ENCODE data around the gene FTO. TPM values are rescaled to one million over a fixed set of nuclear protein-coding genes. Genes with fewer than 3 reads are reported as not detected.

FTO gene
- total RNA-seq, 1 donor from 2014 or later = 67.7 TPM

GRCh38 chr16:54110016-54110981, 406.3 kb downstream of the FTO start:
- intact Hi-C loops (cut with micrococcal nuclease) = no loop called here

DNA sequence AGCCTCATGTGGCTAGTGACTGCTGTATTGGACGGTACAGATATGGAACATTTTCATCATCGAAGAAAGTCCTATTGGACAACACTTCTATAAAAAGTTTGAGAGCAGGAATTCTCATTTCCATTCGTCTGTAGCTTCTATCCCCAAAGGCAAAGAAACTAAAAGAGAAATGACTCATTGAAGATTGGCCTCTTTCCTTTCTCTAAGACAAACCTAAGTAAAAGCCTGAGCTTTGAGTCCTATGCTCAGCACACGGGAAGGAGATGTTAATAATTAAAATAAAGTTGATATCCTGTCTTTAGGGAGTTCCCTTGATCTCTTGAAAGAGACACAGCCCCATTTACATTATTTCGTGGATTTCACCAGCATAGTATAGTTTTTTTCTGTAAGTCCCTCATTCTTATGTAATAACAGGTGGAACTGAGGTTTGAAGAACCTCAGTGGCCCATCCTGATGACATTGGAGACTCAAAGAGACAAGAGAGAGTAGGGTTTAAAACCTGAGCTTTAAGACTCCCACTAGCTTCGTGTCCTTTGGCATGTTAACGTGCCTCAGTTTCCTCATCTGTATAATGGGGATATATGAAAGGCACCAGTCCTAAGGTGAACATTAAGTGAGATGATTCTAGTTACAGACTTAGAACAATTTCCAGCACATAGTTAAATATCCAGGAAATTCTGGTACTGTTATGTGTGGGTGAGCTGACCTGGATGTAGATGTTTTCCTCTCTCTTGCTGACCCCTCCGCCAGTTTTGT, 408.7 kb downstream of the FTO start:
- intact Hi-C loops (cut with micrococcal nuclease) = no loop called here

- intact Hi-C loops (cut with micrococcal nuclease) = no loop called here
Observed at GRCh38 chr16:54115558-54115957, 411.6 kb downstream of the FTO start.

GRCh38 chr16:54116124-54116655, 412.2 kb downstream of the FTO start:
- intact Hi-C loops (cut with micrococcal nuclease) = no loop called here

DNA sequence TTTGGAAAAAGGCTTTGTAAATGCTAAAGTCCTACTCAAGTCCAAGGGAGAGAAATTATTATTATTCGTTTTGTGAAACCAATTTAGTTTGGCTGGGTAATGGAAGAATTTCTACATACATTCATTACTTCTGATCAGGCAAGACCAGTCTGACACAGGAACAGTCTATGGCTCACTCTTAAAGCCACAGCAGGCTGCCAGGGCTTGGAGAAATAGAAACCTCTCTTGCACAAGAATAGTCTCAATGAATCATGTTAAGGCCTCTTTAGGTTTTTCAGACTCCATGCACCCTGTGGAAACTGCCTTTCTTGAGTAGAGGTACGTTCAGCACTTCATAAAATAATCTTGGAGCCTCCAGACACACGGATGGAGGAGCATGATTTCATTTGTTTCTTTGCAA, 414.9 kb downstream of the FTO start:
- intact Hi-C loops (cut with micrococcal nuclease) = no loop called here

DNA sequence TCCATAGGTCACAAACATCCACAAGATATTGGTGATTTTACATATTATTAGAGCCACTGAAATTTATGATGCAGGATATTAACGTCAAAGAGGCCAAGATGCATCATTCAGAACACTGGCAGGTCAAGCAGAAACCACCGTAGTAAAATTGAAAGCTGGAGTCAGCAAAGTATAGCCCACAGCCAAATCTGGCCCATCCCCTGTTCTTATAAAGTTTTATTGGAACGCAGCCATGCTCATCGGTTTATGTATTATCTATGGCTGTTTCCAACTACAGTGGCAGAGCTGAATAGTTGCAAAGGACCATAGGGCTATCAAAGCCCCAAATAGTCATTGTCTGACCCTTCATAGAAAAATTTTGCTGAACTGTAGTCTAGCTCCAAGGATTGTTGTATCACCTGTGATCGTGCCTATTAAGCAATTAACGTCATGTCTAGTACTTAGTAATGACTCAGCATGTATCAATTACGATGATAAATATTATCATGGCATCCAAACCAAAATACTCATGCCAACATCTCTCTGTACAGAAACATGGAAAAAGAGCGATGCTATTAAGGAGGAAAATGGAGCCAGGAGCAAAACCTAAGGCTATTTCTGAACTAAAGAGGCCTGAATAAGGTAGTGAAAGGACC, 417.0 kb downstream of the FTO start:
- intact Hi-C loops (cut with micrococcal nuclease) = no loop called here

- intact Hi-C loops (cut with micrococcal nuclease) = no loop called here
Observed at GRCh38 chr16:54121539-54122295, 417.8 kb downstream of the FTO start.

DNA sequence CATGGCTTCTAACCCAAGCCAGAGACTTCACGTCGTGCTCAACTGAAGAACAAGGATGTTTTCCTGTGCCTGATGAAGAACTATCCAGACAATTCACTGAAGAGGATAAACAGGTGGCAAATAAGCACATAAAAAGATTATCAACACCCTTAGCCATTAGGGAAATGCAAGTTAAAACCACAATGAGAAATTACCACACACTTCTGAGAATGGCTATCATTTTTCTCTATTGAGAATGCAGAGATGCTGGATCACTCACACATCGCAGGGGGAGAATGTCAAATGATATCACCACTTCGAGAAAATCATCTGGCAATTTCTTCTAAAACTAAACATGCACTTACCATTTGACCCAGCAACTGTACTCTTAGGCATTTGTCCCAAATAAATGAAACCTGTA, 419.8 kb downstream of the FTO start:
- intact Hi-C loops (cut with micrococcal nuclease) = no loop called here

DNA sequence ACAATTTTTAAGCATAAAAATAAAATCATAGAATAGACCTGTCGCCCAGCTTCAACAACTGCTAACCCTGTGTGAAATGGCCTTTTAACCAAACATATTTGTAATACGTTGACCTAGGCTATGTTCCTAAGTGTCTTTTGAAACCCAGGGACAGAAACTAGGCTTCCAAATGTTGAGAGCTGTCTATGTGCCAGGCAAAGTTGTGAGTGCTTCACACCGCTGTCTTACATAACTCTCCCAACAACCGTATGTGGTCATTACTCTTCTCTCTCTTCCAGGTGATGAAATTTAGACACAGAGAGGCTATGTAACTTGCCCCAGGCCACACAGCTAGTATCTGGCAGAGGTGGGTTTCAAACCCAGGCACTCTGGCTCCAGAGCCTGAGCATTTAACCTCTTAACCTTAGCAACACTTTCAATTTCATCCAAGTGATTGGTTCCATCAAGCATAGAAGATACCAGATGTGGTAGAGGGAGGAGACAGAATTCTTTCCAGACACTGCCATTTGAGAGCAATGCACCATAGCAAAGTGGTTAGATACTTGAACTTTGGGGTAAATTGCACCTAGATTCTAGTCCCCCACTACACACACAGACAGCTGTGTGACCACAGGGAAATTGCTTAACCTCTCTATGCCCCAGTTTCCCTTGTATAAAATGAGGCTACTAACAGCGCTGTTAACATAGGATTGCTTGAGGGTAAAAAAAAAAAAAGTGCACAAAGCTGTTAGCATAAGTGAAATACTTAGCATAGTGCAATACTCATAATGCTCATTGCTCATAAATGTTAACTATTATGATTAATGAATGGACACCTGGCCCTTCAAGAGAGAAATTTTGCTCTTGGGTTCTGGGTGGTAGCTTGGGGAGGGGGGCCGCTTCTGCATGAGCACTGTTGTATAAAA, 422.0 kb downstream of the FTO start:
- intact Hi-C loops (cut with micrococcal nuclease) = no loop called here

DNA sequence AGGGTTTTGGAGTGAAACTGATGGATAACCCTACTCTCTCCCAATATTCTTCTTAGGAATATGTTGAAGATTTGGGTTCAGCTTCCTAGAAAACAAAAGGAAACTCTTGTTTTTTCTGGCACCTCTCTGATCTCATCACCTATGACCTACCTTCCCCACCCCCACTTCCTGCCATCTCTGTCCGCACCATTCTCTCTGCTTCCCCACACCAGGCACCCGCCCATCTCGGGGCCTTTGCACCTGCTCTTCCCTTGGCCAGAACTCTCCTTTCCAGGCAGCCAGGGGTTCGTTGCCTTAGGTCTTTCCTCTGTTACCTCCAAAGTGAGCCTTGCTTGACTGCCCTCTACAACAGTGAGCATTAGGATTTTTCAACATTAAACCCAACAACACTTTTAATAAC, 423.0 kb downstream of the FTO start:
- intact Hi-C loops (cut with micrococcal nuclease) = no loop called here

- intact Hi-C loops (cut with micrococcal nuclease) = no loop called here
Observed at GRCh38 chr16:54128629-54129234, 424.8 kb downstream of the FTO start.

- intact Hi-C loops (cut with micrococcal nuclease) = no loop called here
Observed at GRCh38 chr16:54129810-54130209, 425.9 kb downstream of the FTO start.

DNA sequence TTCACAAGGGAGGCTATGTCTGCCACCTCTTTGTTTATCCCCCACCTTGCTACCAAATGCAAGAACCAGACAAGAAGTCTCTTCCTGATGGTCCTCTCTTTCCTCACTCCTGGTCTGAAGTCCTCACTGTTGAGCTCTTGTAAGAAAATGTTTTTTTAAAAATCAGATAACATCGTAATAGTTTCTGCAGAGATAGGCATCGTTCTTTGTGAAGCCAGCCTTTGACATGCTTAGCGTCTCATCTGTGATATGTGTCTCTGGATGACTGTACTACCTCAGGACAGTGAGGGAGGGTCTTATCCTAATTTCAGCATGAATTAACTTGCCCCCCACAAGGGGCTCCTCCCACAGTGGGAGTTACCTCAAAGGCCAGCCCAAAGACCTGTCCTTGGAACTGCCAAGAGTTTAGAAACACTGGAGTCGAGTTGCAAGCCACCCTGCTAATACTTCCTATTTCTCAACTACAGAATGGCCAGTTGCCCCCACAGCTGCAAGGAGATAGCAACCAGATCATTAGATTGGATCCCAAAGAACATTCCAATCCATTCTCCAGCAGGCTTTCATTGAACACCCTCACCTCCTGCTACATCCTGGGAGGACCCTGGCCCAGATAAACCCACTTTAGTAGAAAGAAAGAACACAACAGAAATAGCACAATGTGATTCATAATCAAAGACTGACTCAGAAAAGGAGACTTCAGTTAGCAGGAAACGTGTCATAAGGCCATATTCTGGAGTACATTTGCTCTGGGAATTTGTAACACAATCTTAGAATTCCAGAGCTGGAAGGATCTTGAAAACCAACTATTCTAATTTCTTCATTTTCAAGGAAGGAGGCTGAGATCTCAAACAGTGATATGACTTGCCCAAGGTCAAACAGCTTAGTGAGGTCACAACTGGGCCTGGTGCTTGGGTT, 431.7 kb downstream of the FTO start:
- intact Hi-C loops (cut with micrococcal nuclease) = no loop called here

- intact Hi-C loops (cut with micrococcal nuclease) = no loop called here
Observed at GRCh38 chr16:54136276-54136625, 432.3 kb downstream of the FTO start.

DNA sequence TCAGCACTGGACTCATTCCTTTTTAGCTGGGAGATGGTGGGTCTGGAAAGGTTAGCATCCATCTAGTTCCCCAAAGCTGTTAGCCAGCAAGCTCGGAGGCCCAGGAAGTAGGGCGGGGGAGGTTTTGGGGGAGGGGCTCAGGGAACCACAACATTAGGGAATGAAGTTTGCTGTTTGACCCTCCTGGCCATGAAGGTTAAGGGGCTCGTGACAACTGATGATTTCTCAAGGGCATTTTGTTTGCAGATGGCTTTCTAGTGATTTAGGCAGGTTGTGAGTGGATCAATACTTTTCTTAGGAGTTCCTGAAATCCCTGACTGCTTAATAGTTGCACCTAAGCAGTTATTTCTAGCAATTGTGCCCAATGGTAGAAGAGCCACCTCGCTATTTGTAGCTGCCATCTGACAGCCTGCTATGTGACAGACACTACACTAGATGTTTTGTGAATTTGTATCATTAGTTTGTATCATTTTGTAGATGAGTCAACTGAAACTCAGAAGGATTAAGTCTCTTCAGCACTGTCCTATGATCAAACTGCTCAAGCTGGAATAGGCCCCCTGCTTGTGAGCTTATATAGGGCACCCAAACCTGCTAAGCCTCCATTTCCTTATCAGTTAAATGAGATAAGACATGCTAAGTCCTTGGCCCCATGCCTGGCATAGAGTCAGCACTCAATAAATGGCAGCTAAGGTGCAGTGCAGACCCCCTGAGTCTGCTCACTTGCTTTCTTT, 436.3 kb downstream of the FTO start:
- intact Hi-C loops (cut with micrococcal nuclease) = no loop called here

DNA sequence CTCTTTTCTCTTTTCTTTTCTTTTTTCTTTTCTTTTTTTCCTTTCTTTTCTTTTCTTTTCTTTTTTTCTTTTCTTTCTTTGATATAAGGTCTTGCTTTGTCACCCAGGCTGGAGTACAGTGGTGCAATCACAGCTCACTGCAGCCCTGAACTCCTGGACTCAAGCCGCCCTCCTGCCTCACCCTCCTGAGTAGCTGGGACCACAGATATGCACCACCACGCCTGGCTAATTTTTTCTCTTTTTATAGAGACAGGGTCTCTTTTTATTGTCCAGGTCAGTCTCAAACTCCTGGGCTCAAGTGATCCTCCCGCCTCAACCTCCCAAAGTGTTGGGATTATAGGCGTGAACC, 436.8 kb downstream of the FTO start:
- intact Hi-C loops (cut with micrococcal nuclease) = no loop called here

GRCh38 chr16:54142787-54143186, 438.8 kb downstream of the FTO start:
- intact Hi-C loops (cut with micrococcal nuclease) = no loop called here

DNA sequence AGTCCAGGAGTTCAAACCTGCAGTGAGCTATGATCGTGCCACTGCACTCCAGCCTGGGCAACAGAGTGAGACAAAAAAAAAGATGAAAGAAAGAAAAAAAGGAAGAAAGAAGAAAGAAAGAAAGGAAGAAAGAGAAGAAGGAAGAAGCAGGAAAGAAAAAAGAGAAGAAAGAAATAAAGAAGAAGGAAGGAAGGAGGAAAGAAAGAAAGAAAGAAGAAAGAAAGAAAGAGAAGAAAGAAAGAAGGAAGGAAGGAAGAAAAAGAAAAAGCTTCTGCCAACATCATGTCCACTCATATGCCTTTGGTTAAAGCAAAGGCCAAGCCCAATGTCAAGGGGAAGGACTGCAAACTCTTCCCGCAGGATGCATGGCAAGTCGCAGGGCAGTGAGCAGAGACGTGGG, 439.5 kb downstream of the FTO start:
- intact Hi-C loops (cut with micrococcal nuclease) = no loop called here
